GM12875 (cell line): ENCODE results near the gene KBTBD13.

Experiments used
- H3K4me3 ChIP-seq: one replicate; pipeline ENCODE4 v1.5.1; 2011; ENCODE audit warnings: low read depth, low read length, control low read depth
- CTCF ChIP-seq: IDR thresholded peaks from 2 replicates; pipeline ENCODE4 v1.5.1; 2011; ENCODE audit warnings: low read depth, mild to moderate bottlenecking, control low read depth, inconsistent platforms, low read length, moderate library complexity, borderline replicate concordance; ENCODE audit not compliant: insufficient read depth

Gene KBTBD13

GRCh38 chr15:65083262-65083701 is 6.7 kb downstream of the KBTBD13 start:
- no peak overlapping the region for H3K4me3 ChIP-seq
- no peak for TF ChIP-seq CTCF

- TF ChIP-seq CTCF, result no peak
- no peak overlapping the region for H3K4me3 ChIP-seq
Observed at GRCh38 chr15:65084500-65085206, 8.1 kb downstream of the KBTBD13 start.

- no peak for TF ChIP-seq CTCF
- H3K4me3 ChIP-seq, result no peak overlapping the region
Observed at GRCh38 chr15:65085207-65085753, 8.7 kb downstream of the KBTBD13 start.

- peak; percentile 43; the same call in 1 of the 2 replicates for TF ChIP-seq CTCF
- no peak overlapping the region for H3K4me3 ChIP-seq
Observed at GRCh38 chr15:65085990-65086679, 9.6 kb downstream of the KBTBD13 start.

- TF ChIP-seq CTCF, result peak; percentile 28; the same call in 1 of the 2 replicates
- no peak overlapping the region for H3K4me3 ChIP-seq
Observed at GRCh38 chr15:65086680-65087111, 10.2 kb downstream of the KBTBD13 start.

- no peak overlapping the region for H3K4me3 ChIP-seq
Observed at GRCh38 chr15:65087411-65087810, 10.9 kb downstream of the KBTBD13 start.

More at GRCh38 chr15:65087411-65087810, 10.9 kb downstream of the KBTBD13 start:
- no peak for TF ChIP-seq CTCF
